Chondrocyte (in vitro differentiated cells): ENCODE results near the gene MIPOL1. TPM values are rescaled to one million over a fixed set of nuclear protein-coding genes. Genes with fewer than 3 reads are reported as not detected.

Experiments used
- DNase-seq: peaks from one replicate; pipeline ENCODE4 v3.0.0; 2021; ENCODE audit warnings: mixed read lengths, low spot score
- H3K27ac Mint-ChIP-seq: one replicate; pipeline ENCODE4 v1.8.0; 2021; ENCODE audit warnings: mild to moderate bottlenecking, moderate library complexity, mixed read lengths; ENCODE audit not compliant: unreplicated experiment
- H3K27me3 Mint-ChIP-seq: 2 replicates; pipeline ENCODE4 v1.8.0; 2021; ENCODE audit warnings: low read depth, mixed read lengths
- H3K36me3 Mint-ChIP-seq: 2 replicates; pipeline ENCODE4 v1.8.0; 2021; ENCODE audit warnings: low read depth, mixed read lengths
- H3K4me1 Mint-ChIP-seq: 2 replicates; pipeline ENCODE4 v1.8.0; 2021; ENCODE audit warnings: low read depth, mild to moderate bottlenecking, mixed read lengths
- H3K4me3 Mint-ChIP-seq: one replicate; pipeline ENCODE4 v1.8.0; 2021; ENCODE audit warnings: mild to moderate bottlenecking, moderate library complexity, mixed read lengths; ENCODE audit not compliant: unreplicated experiment
- H3K9me3 Mint-ChIP-seq: 2 replicates; pipeline ENCODE4 v1.8.0; 2021; ENCODE audit warnings: low read depth, mixed read lengths
- CTCF ChIP-seq: fragments of 200-600 bp; sonication (generic); IDR thresholded peaks from 2 replicates; pipeline ENCODE4 v1.5.0; 2021; ENCODE audit warnings: antibody characterized with exemption, mild to moderate bottlenecking, moderate library complexity
- total RNA-seq: library from RNA; stranded (reverse); gene quantifications from 3 replicates; pipeline ENCODE4 v1.2.1, GENCODE V29; 2021

MIPOL1 gene
- total RNA-seq, 1 donor from 2014 or later: 9.8 TPM

GRCh38 chr14:37601865-37602264 lies 404.1 kb downstream of the MIPOL1 start:
- Mint-ChIP-seq H3K27ac (no peak overlapping the region), H3K4me3 (no peak overlapping the region), H3K4me1 (peaks cover 16% of the 10 kb centered on the region), H3K27me3 (peaks cover 89% of the 10 kb centered on the region), H3K9me3 (no peaks in the 10 kb centered on the region), H3K36me3 (no peaks in the 10 kb centered on the region)
- DNase-seq: no peak
- TF ChIP-seq CTCF: no peak

Other genes with a start within 250 kb of the MIPOL1 start
- gene SLC25A21, start 25.3 kb upstream of the MIPOL1 start, total RNA-seq: 0.22 to 1.1 TPM (median 0.36 TPM) in 3 replicates